ENCODE results near the gene GCGR.

DNA sequence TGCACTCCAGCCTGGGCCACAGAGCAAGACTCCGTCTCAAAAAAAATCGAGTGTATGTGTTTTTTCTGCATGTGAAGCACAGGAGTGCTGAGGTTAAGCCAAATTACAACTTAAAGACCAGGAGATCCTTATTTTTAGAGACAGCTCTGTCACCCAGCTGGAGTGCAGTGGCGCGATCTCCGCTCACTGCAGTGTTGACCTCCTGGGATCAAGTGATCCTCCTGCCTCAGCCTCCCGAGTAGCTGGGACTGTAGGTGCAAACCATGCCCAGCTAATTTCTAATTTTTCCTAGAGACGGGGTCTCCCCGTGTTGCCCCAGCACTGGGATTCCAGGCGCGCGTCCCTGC, 38.4 kb downstream of the GCGR start:
- no peak for TF ChIP-seq POLR2A (IDR thresholded peaks at IDR 0.05)
- TF ChIP-seq, protein P1, sequence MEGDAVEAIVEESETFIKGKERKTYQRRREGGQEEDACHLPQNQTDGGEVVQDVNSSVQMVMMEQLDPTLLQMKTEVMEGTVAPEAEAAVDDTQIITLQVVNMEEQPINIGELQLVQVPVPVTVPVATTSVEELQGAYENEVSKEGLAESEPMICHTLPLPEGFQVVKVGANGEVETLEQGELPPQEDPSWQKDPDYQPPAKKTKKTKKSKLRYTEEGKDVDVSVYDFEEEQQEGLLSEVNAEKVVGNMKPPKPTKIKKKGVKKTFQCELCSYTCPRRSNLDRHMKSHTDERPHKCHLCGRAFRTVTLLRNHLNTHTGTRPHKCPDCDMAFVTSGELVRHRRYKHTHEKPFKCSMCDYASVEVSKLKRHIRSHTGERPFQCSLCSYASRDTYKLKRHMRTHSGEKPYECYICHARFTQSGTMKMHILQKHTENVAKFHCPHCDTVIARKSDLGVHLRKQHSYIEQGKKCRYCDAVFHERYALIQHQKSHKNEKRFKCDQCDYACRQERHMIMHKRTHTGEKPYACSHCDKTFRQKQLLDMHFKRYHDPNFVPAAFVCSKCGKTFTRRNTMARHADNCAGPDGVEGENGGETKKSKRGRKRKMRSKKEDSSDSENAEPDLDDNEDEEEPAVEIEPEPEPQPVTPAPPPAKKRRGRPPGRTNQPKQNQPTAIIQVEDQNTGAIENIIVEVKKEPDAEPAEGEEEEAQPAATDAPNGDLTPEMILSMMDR (IDR thresholded peaks at IDR 0.05), result no peak

Measured in body of pancreas (tissue), 4 donors.